DOHH2 (cell line): ENCODE data around the gene MPRIP.

Experiments used
- EZH2phosphoT487 ChIP-seq: fragments of 200-600 bp; sonication (generic); IDR thresholded peaks from 2 replicates; pipeline ENCODE4 v1.6.1; 2017; ENCODE audit warnings: borderline replicate concordance, mild to moderate bottlenecking, antibody characterized with exemption, low read length, moderate library complexity, mixed read lengths
- TF ChIP-seq, protein P1 (sequence below): fragments of 200-600 bp; sonication (generic); IDR thresholded peaks from one replicate; pipeline ENCODE4 v1.5.1; 2014; ENCODE audit warnings: antibody characterized with exemption, mild to moderate bottlenecking, low read depth, low read length; ENCODE audit not compliant: poor library complexity, severe bottlenecking

GRCh38 chr17:17026163-17026562, 16.1 kb upstream of the MPRIP start:
- TF ChIP-seq, protein P1, sequence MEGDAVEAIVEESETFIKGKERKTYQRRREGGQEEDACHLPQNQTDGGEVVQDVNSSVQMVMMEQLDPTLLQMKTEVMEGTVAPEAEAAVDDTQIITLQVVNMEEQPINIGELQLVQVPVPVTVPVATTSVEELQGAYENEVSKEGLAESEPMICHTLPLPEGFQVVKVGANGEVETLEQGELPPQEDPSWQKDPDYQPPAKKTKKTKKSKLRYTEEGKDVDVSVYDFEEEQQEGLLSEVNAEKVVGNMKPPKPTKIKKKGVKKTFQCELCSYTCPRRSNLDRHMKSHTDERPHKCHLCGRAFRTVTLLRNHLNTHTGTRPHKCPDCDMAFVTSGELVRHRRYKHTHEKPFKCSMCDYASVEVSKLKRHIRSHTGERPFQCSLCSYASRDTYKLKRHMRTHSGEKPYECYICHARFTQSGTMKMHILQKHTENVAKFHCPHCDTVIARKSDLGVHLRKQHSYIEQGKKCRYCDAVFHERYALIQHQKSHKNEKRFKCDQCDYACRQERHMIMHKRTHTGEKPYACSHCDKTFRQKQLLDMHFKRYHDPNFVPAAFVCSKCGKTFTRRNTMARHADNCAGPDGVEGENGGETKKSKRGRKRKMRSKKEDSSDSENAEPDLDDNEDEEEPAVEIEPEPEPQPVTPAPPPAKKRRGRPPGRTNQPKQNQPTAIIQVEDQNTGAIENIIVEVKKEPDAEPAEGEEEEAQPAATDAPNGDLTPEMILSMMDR = no peak
- TF ChIP-seq EZH2phosphoT487 = no peak
